Liver (tissue), 9 donors: ENCODE results near the gene NEK1. TPM values are rescaled to one million over a fixed set of nuclear protein-coding genes. Genes with fewer than 3 reads are reported as not detected.
A peak's percentile ranks its signal among the peaks of the same experiment; 100 is the strongest.

ENCODE experiments used
- DNase-seq: peaks from one replicate; pipeline ENCODE4 v3.0.0-alpha.2; 2017; ENCODE audit warnings: low spot score
- H3K27ac ChIP-seq, 2 donors: one replicate each; pipeline ENCODE4 v1.7.0; 2013; ENCODE audit warnings: inconsistent platforms in 2 of 2, low read length in 2 of 2, control low read depth in 1 of 2, low read depth in 1 of 2, mild to moderate bottlenecking in 1 of 2
- H3K27me3 ChIP-seq, 4 donors: one replicate each; pipeline versions ENCODE4 v1.6.1 to v1.7.0; 2013; ENCODE audit warnings: low read length in 3 of 4, inconsistent platforms in 1 of 4, mild to moderate bottlenecking in 1 of 4, moderate library complexity in 1 of 4; ENCODE audit not compliant: control insufficient read depth in 4 of 4, insufficient read depth in 4 of 4
- H3K36me3 ChIP-seq, 4 donors: one replicate each; pipeline versions ENCODE4 v1.6.1 to v1.7.0; 2013; ENCODE audit warnings: low read length in 3 of 4, mild to moderate bottlenecking in 3 of 4, low read depth in 1 of 4, moderate library complexity in 1 of 4; ENCODE audit not compliant: control insufficient read depth in 4 of 4, insufficient read depth in 3 of 4
- H3K4me1 ChIP-seq, 4 donors: one replicate each; pipeline versions ENCODE4 v1.6.1 to v1.7.0; 2013; ENCODE audit warnings: low read length in 3 of 4, mild to moderate bottlenecking in 3 of 4, moderate library complexity in 1 of 4; ENCODE audit not compliant: control insufficient read depth in 4 of 4, insufficient read depth in 4 of 4
- H3K4me3 ChIP-seq, 3 donors: one replicate each; pipeline versions ENCODE4 v1.6.1 to v1.7.0; 2013; ENCODE audit warnings: low read length in 3 of 3, control low read depth in 1 of 3, low read depth in 1 of 3, mild to moderate bottlenecking in 1 of 3
- H3K9ac ChIP-seq, 2 donors: one replicate each; pipeline ENCODE4 v1.7.0; 2013; ENCODE audit warnings: low read length in 2 of 2, mild to moderate bottlenecking in 2 of 2, moderate library complexity in 2 of 2, control low read depth in 1 of 2, low read depth in 1 of 2
- H3K9me3 ChIP-seq, 4 donors: one replicate each; pipeline versions ENCODE4 v1.6.1 to v1.7.0; 2013; ENCODE audit warnings: low read length in 3 of 4; ENCODE audit not compliant: control insufficient read depth in 4 of 4
- CTCF ChIP-seq: fragments of 150-350 bp; IDR thresholded peaks from 2 replicates; pipeline ENCODE4 v1.5.1; 2017; ENCODE audit warnings: improper control_type of control experiment, low read depth, low read length; ENCODE audit not compliant: missing input control
- EGR1 ChIP-seq, 2 donors: IDR thresholded peaks; 2 replicates each; pipeline ENCODE4 v1.6.1; 2016 to 2018; ENCODE audit warnings: antibody characterized with exemption in 2 of 2, low read depth in 2 of 2
- FOXA1 ChIP-seq: IDR thresholded peaks from 2 replicates; pipeline ENCODE4 v1.6.1; 2016; ENCODE audit warnings: antibody characterized with exemption
- FOXA2 ChIP-seq: IDR thresholded peaks from 2 replicates; pipeline ENCODE4 v1.6.1; 2016; ENCODE audit warnings: antibody characterized with exemption
- GABPA ChIP-seq, 2 donors: IDR thresholded peaks in 1 of 2; conservative IDR thresholded peaks in 1 of 2; 2 replicates each; pipeline ENCODE4 v1.6.1; 2016; ENCODE audit warnings: antibody characterized with exemption in 2 of 2, mild to moderate bottlenecking in 1 of 2, moderate library complexity in 1 of 2
- HNF4A ChIP-seq, 2 donors: conservative IDR thresholded peaks; 2 replicates each; pipeline ENCODE4 v1.6.1; 2016; ENCODE audit warnings: antibody characterized with exemption in 2 of 2, mild to moderate bottlenecking in 2 of 2
- HNF4G ChIP-seq: IDR thresholded peaks from 2 replicates; pipeline ENCODE4 v1.6.1; 2016; ENCODE audit warnings: antibody characterized with exemption
- JUND ChIP-seq, 2 donors: IDR thresholded peaks; 2 replicates each; pipeline ENCODE4 v1.6.1; 2016; ENCODE audit warnings: antibody characterized with exemption in 2 of 2
- NR2F2 ChIP-seq: IDR thresholded peaks from 2 replicates; pipeline ENCODE4 v1.6.1; 2016; ENCODE audit warnings: antibody characterized with exemption
- RAD21 ChIP-seq, 2 donors: IDR thresholded peaks; 2 replicates each; pipeline ENCODE4 v1.6.1; 2016; ENCODE audit warnings: antibody characterized with exemption in 2 of 2, mild to moderate bottlenecking in 2 of 2
- RXRA ChIP-seq, 2 donors: IDR thresholded peaks; 2 replicates each; pipeline ENCODE4 v1.6.1; 2017 to 2018; ENCODE audit warnings: antibody characterized with exemption in 2 of 2, mild to moderate bottlenecking in 1 of 2
- SP1 ChIP-seq: IDR thresholded peaks from 2 replicates; pipeline ENCODE4 v1.6.1; 2018; ENCODE audit warnings: antibody characterized with exemption, mild to moderate bottlenecking
- TAF1 ChIP-seq: conservative IDR thresholded peaks from 2 replicates; pipeline ENCODE4 v1.6.1; 2016; ENCODE audit warnings: antibody characterized with exemption, mild to moderate bottlenecking
- YY1 ChIP-seq: IDR thresholded peaks from 2 replicates; pipeline ENCODE4 v1.6.1; 2016; ENCODE audit warnings: antibody characterized with exemption, mild to moderate bottlenecking
- WGBS: extraction: QIAGEN DNeasy Blood & Tissue Kit; methylation state at CpG from one replicate; pipeline ENCODE4 v1.1.7; 2013; 5-methylcytosine and 5-hydroxymethylcytosine counted together
- polyA plus RNA-seq, 2 donors: library from polyadenylated mRNA; stranded (reverse) in 1 of 2; unstranded in 1 of 2; fragments of 200-250 nt in 1 of 2; fragments of >200 nt in 1 of 2; fragmentation: Nextera tagmentation in 1 of 2; extraction: Ambion mirVana in 1 of 2; gene quantifications; one replicate each; pipeline versions ENCODE4 v1.2.1 to v1.2.3, GENCODE V29; 2013 to 2015
- total RNA-seq, 2 donors: library from RNA; depleted of rRNA; stranded (reverse); fragments of >200 nt; gene quantifications; one replicate each; pipeline ENCODE4 v1.2.3, GENCODE V29; 2014
- TF ChIP-seq, protein P1 (sequence below): IDR thresholded peaks from 2 replicates; pipeline ENCODE4 v1.6.1; 2016; ENCODE audit warnings: antibody characterized with exemption
- TF ChIP-seq, protein P2 (sequence below): IDR thresholded peaks from 2 replicates; pipeline ENCODE4 v1.6.1; 2016; ENCODE audit warnings: antibody characterized with exemption
- TF ChIP-seq, protein P3 (sequence below): IDR thresholded peaks from 2 replicates; pipeline ENCODE4 v1.6.1; 2016; ENCODE audit warnings: antibody characterized with exemption
- TF ChIP-seq, protein P4 (sequence below): IDR thresholded peaks from 2 replicates; pipeline ENCODE4 v1.6.1; 2016; ENCODE audit warnings: antibody characterized with exemption, mild to moderate bottlenecking
- donor health status: healthy.
- donor health status: healthy.
- donor health status: healthy.
- donor health status: healthy.
- donor health status: healthy.

The NEK1 gene
- total and polyA plus RNA-seq, 4 donors = 1.8 to 10.2 (median 5.3) TPM

DNA sequence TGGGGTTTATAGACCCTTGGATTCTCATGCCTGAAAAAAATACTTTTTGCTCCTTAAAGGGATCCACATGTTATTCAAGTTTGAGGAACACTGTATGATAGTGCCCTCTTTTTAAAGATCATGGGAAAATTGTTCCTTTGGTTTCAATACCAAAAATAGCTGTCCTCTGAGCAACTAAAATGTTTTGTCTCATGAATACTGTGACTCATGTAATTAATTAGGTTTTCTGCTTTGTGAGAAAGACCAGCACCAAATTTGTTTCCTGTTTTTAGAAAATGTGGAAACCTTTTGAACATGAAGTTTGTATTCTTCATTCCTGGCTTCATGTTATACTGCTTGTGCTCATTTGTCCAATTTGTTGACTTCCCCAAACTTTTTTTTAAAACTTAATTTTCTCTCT is 214.1 kb downstream of the NEK1 start:
- Histone ChIP-seq H3K4me3 (no peak overlapping the region), H3K27ac (no peak overlapping the region), H3K9ac (no peak overlapping the region), H3K27me3 (no peaks in the 10 kb centered on the region), H3K9me3 (no peaks in the 10 kb centered on the region), H3K4me1 (no peaks in the 10 kb centered on the region), H3K36me3 (peaks cover 0 to 2% (median 0%) of the 10 kb centered on the region in 4 donors)
- TF ChIP-seq JUND (IDR thresholded peaks at IDR 0.05) (peak in 1 of 2 donors; percentile 20), HNF4G (no peak), RAD21 (IDR thresholded peaks at IDR 0.05) (no peak), TAF1 (no peak)
- no peak for DNase-seq

GRCh38 chr4:169397762-169398161 is 214.6 kb downstream of the NEK1 start:
- 95% methylated on average over 2 of the region's 2 CpGs for WGBS
- no peak for TF ChIP-seq SP1
- no peak for TF ChIP-seq CTCF
- no peak for TF ChIP-seq EGR1 (IDR thresholded peaks at IDR 0.05; ENCODE audit: low read depth in 2 of 2)
- no peak for TF ChIP-seq YY1
- TF ChIP-seq JUND (IDR thresholded peaks at IDR 0.05) = no peak
- no peak for TF ChIP-seq GABPA (IDR thresholded peaks at IDR 0.05 in 1 of 2, conservative IDR thresholded peaks at IDR 0.05 in 1 of 2)
- TF ChIP-seq TAF1 = no peak
- TF ChIP-seq, protein P1, sequence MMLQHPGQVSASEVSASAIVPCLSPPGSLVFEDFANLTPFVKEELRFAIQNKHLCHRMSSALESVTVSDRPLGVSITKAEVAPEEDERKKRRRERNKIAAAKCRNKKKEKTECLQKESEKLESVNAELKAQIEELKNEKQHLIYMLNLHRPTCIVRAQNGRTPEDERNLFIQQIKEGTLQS = no peak
- no peak for TF ChIP-seq HNF4A (conservative IDR thresholded peaks at IDR 0.05)
- TF ChIP-seq FOXA2 = no peak
- TF ChIP-seq, protein P2, sequence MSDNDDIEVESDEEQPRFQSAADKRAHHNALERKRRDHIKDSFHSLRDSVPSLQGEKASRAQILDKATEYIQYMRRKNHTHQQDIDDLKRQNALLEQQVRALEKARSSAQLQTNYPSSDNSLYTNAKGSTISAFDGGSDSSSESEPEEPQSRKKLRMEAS = no peak
- TF ChIP-seq, protein P3, sequence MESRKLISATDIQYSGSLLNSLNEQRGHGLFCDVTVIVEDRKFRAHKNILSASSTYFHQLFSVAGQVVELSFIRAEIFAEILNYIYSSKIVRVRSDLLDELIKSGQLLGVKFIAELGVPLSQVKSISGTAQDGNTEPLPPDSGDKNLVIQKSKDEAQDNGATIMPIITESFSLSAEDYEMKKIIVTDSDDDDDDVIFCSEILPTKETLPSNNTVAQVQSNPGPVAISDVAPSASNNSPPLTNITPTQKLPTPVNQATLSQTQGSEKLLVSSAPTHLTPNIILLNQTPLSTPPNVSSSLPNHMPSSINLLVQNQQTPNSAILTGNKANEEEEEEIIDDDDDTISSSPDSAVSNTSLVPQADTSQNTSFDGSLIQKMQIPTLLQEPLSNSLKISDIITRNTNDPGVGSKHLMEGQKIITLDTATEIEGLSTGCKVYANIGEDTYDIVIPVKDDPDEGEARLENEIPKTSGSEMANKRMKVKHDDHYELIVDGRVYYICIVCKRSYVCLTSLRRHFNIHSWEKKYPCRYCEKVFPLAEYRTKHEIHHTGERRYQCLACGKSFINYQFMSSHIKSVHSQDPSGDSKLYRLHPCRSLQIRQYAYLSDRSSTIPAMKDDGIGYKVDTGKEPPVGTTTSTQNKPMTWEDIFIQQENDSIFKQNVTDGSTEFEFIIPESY = no peak
- TF ChIP-seq HNF4G = no peak
- no peak for TF ChIP-seq FOXA1
- TF ChIP-seq, protein P4, sequence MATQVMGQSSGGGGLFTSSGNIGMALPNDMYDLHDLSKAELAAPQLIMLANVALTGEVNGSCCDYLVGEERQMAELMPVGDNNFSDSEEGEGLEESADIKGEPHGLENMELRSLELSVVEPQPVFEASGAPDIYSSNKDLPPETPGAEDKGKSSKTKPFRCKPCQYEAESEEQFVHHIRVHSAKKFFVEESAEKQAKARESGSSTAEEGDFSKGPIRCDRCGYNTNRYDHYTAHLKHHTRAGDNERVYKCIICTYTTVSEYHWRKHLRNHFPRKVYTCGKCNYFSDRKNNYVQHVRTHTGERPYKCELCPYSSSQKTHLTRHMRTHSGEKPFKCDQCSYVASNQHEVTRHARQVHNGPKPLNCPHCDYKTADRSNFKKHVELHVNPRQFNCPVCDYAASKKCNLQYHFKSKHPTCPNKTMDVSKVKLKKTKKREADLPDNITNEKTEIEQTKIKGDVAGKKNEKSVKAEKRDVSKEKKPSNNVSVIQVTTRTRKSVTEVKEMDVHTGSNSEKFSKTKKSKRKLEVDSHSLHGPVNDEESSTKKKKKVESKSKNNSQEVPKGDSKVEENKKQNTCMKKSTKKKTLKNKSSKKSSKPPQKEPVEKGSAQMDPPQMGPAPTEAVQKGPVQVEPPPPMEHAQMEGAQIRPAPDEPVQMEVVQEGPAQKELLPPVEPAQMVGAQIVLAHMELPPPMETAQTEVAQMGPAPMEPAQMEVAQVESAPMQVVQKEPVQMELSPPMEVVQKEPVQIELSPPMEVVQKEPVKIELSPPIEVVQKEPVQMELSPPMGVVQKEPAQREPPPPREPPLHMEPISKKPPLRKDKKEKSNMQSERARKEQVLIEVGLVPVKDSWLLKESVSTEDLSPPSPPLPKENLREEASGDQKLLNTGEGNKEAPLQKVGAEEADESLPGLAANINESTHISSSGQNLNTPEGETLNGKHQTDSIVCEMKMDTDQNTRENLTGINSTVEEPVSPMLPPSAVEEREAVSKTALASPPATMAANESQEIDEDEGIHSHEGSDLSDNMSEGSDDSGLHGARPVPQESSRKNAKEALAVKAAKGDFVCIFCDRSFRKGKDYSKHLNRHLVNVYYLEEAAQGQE = no peak
- no peak for TF ChIP-seq RXRA (IDR thresholded peaks at IDR 0.05)
- TF ChIP-seq RAD21 (IDR thresholded peaks at IDR 0.05) = no peak
- TF ChIP-seq NR2F2 = no peak
- no peak overlapping the region for H3K4me3 ChIP-seq
- no peak overlapping the region for H3K27ac ChIP-seq
- H3K9ac ChIP-seq = no peak overlapping the region
- H3K27me3 ChIP-seq = no peaks in the 10 kb centered on the region
- no peaks in the 10 kb centered on the region for H3K9me3 ChIP-seq
- H3K4me1 ChIP-seq = no peaks in the 10 kb centered on the region
- DNase-seq = no peak
- peaks cover 0 to 2% (median 0%) of the 10 kb centered on the region in 4 donors for H3K36me3 ChIP-seq
